Nephron (organoid): Measurements from ENCODE around the gene CAPN3.
"Not testable (repeated sequence)": the region's sequence is repeated elsewhere in the genome, so short reads cannot be mapped to it uniquely, and the experiment has no call there.

Source experiments
- H3K27ac Mint-ChIP-seq, 3 experiments: 2 replicates each; pipeline ENCODE4 v1.8.0; 2020; ENCODE audit warnings: mixed read lengths in 3 of 3, mild to moderate bottlenecking in 2 of 3, moderate library complexity in 1 of 3
- H3K27me3 Mint-ChIP-seq: 2 replicates; pipeline ENCODE4 v1.8.0; 2021; ENCODE audit warnings: low read depth, mild to moderate bottlenecking, moderate library complexity, mixed read lengths
- H3K36me3 Mint-ChIP-seq: 2 replicates; pipeline ENCODE4 v1.8.0; 2020; ENCODE audit warnings: low read depth, mixed read lengths
- H3K4me1 Mint-ChIP-seq: 2 replicates; pipeline ENCODE4 v1.8.0; 2020; ENCODE audit warnings: mixed read lengths
- H3K4me3 Mint-ChIP-seq, 3 experiments: 2 replicates each; pipeline ENCODE4 v1.8.0; 2020; ENCODE audit warnings: mild to moderate bottlenecking in 3 of 3, mixed read lengths in 3 of 3, moderate library complexity in 2 of 3
- H3K9me3 Mint-ChIP-seq: 2 replicates; pipeline ENCODE4 v1.8.0; 2020; ENCODE audit warnings: mixed read lengths
- CTCF ChIP-seq, 3 experiments: fragments of 200-600 bp; sonication (generic); IDR thresholded peaks; one replicate each; pipeline ENCODE4 v1.5.0; 2021; ENCODE audit warnings: antibody characterized with exemption in 3 of 3; ENCODE audit not compliant: unreplicated experiment in 3 of 3

The CAPN3 gene

GRCh38 chr15:42324308-42324707 is 35.0 kb upstream of the CAPN3 start:
- Mint-ChIP-seq H3K4me3 (no peak overlapping the region), H3K9me3 (no peaks in the 10 kb centered on the region), H3K27ac (no peak overlapping the region), H3K4me1 (peaks cover 17% of the 10 kb centered on the region), H3K27me3 (no peaks in the 10 kb centered on the region), H3K36me3 (peaks cover 4% of the 10 kb centered on the region)
- TF ChIP-seq CTCF (IDR thresholded peaks at IDR 0.05; ENCODE audit: unreplicated experiment in 3 of 3), result no peak

GRCh38 chr15:42329161-42329560 is 30.1 kb upstream of the CAPN3 start:
- no peaks in the 10 kb centered on the region for H3K27me3 Mint-ChIP-seq
- peaks cover 4% of the 10 kb centered on the region for H3K36me3 Mint-ChIP-seq

GRCh38 chr15:42329992-42330391 is 29.3 kb upstream of the CAPN3 start:
- Mint-ChIP-seq H3K4me3 (no peak overlapping the region), H3K27me3 (no peaks in the 10 kb centered on the region), H3K36me3 (peaks cover 9% of the 10 kb centered on the region), H3K4me1 (peaks cover 13% of the 10 kb centered on the region), H3K9me3 (peaks cover 4% of the 10 kb centered on the region), H3K27ac (no peak overlapping the region)
- TF ChIP-seq CTCF (IDR thresholded peaks at IDR 0.05; ENCODE audit: unreplicated experiment in 3 of 3), result no peak

More at GRCh38 chr15:42329161-42329560, 30.1 kb upstream of the CAPN3 start:
- TF ChIP-seq CTCF (IDR thresholded peaks at IDR 0.05; ENCODE audit: unreplicated experiment in 3 of 3), result no peak
- H3K4me3 Mint-ChIP-seq, result no peak overlapping the region
- no peak overlapping the region for H3K27ac Mint-ChIP-seq
- H3K9me3 Mint-ChIP-seq, result no peaks in the 10 kb centered on the region
- H3K4me1 Mint-ChIP-seq, result peaks cover 17% of the 10 kb centered on the region

- peaks cover 17% of the 10 kb centered on the region for H3K36me3 Mint-ChIP-seq
- H3K4me3 Mint-ChIP-seq, result peak overlapping the region in 1 of 3 experiments; percentile 36
Measured at GRCh38 chr15:42331235-42331634, 28.1 kb upstream of the CAPN3 start.

GRCh38 chr15:42332331-42332730 is 27.0 kb upstream of the CAPN3 start:
- Mint-ChIP-seq H3K27me3 (no peaks in the 10 kb centered on the region), H3K4me1 (peaks cover 19% of the 10 kb centered on the region), H3K9me3 (peaks cover 20% of the 10 kb centered on the region), H3K27ac (no peak overlapping the region), H3K36me3 (peaks cover 17% of the 10 kb centered on the region), H3K4me3 (no peak overlapping the region)
- TF ChIP-seq CTCF (IDR thresholded peaks at IDR 0.05; ENCODE audit: unreplicated experiment in 3 of 3), result no peak

More at GRCh38 chr15:42331235-42331634, 28.1 kb upstream of the CAPN3 start:
- Mint-ChIP-seq H3K27me3 (no peaks in the 10 kb centered on the region), H3K9me3 (peaks cover 13% of the 10 kb centered on the region), H3K4me1 (peaks cover 15% of the 10 kb centered on the region), H3K27ac (peak overlapping the region in 2 of 3 experiments; percentile 10 to 53)
- TF ChIP-seq CTCF (IDR thresholded peaks at IDR 0.05; ENCODE audit: unreplicated experiment in 3 of 3), result no peak

GRCh38 chr15:42335074-42335473 is 24.2 kb upstream of the CAPN3 start:
- TF ChIP-seq CTCF (IDR thresholded peaks at IDR 0.05; ENCODE audit: unreplicated experiment in 3 of 3), result no peak
- Mint-ChIP-seq H3K36me3 (peaks cover 17% of the 10 kb centered on the region), H3K27me3 (no peaks in the 10 kb centered on the region), H3K4me3 (no peak overlapping the region), H3K9me3 (peaks cover 21% of the 10 kb centered on the region), H3K4me1 (peaks cover 27% of the 10 kb centered on the region), H3K27ac (no peak overlapping the region)

- H3K9me3 Mint-ChIP-seq, result peaks cover 21% of the 10 kb centered on the region
- not testable (repeated sequence) for H3K4me3 Mint-ChIP-seq, H3K27me3 Mint-ChIP-seq
Measured at GRCh38 chr15:42336650-42337049, 22.7 kb upstream of the CAPN3 start.

GRCh38 chr15:42337104-42337503 is 22.2 kb upstream of the CAPN3 start:
- H3K27me3 Mint-ChIP-seq, H3K4me3 Mint-ChIP-seq, H3K27ac Mint-ChIP-seq: not testable (repeated sequence)
- peaks cover 21% of the 10 kb centered on the region for H3K9me3 Mint-ChIP-seq
- peaks cover 17% of the 10 kb centered on the region for H3K36me3 Mint-ChIP-seq
- peaks cover 18% of the 10 kb centered on the region for H3K4me1 Mint-ChIP-seq

More at GRCh38 chr15:42336650-42337049, 22.7 kb upstream of the CAPN3 start:
- not testable (repeated sequence) for H3K27ac Mint-ChIP-seq
- Mint-ChIP-seq H3K36me3 (peaks cover 17% of the 10 kb centered on the region), H3K4me1 (peaks cover 18% of the 10 kb centered on the region)
